SK-N-MC (cell line): ENCODE results near the gene TCAF2.
"Not testable (repeated sequence)": the region's sequence is repeated elsewhere in the genome, so short reads cannot be mapped to it uniquely, and the experiment has no call there.

Experiments
- EZH2 ChIP-seq: fragments of 200-600 bp; sonication (generic); IDR thresholded peaks from one replicate; pipeline ENCODE4 v1.6.1; 2017; ENCODE audit warnings: antibody characterized with exemption
- POLR2AphosphoS5 ChIP-seq: IDR thresholded peaks from 2 replicates; pipeline ENCODE4 v1.6.1; 2012; ENCODE audit warnings: mild to moderate bottlenecking, low read depth, low read length, borderline replicate concordance

- TF ChIP-seq EZH2, POLR2AphosphoS5: not testable (repeated sequence)
These were observed 29.1 kb downstream of the TCAF2 start for GRCh38 chr7:143649902-143650301.
